PC-3 (cell line): ENCODE measurements around the gene MOK. TPM values are rescaled to one million over a fixed set of nuclear protein-coding genes. Genes with fewer than 3 reads are reported as not detected.
"Not testable (repeated sequence)": the region's sequence is repeated elsewhere in the genome, so short reads cannot be mapped to it uniquely, and the experiment has no call there.

Experiments used
- ATAC-seq: fragments of 200-7000 bp; cut with Tn5 transposase; 2 replicates; pipeline ENCODE4 v1.9.1; 2020; ENCODE audit warnings: mild to moderate bottlenecking, moderate library complexity
- BruUV-seq: library from RNA; stranded (reverse); fragments of 400-500 nt; replicated peaks from 2 replicates; lab custom pipeline; 2021; lab: Mats Ljungman, UMichigan
- CTCF ChIA-PET: fragments of 300-600 bp; sonication (Branson Sonifier 250); formaldehyde crosslinking; loops from one replicate; lab custom pipeline; 2022; ENCODE audit warnings: antibody characterized with exemption; lab: Charles Lee
- POLR2A ChIA-PET: fragments of 300-600 bp; sonication (Branson Sonifier 250); formaldehyde crosslinking; loops from one replicate; lab custom pipeline; 2022; ENCODE audit warnings: antibody characterized with exemption; ENCODE audit not compliant: unreplicated experiment; lab: Charles Lee
- DNase-seq: peaks from one replicate; pipeline ENCODE4 v3.0.0-alpha.2; 2015
- H2AFZ ChIP-seq: fragments of 300-600 bp; sonication (generic); 2 replicates; pipeline ENCODE4 v1.6.0; 2016; ENCODE audit warnings: antibody characterized with exemption, low read length
- H3F3A ChIP-seq: fragments of 300-600 bp; sonication (generic); one replicate; pipeline ENCODE4 v1.6.0; 2017; ENCODE audit warnings: antibody characterized with exemption, low read length, control low read depth, mild to moderate bottlenecking; ENCODE audit not compliant: unreplicated experiment
- H3K27ac ChIP-seq: fragments of 300-600 bp; sonication (generic); 2 replicates; pipeline ENCODE4 v1.5.1; 2016; ENCODE audit warnings: mild to moderate bottlenecking, low read length
- H3K27me3 ChIP-seq: fragments of 300-600 bp; sonication (generic); 2 replicates; pipeline ENCODE4 v1.6.1; 2016; ENCODE audit warnings: low read length, mixed read lengths
- H3K36me3 ChIP-seq: fragments of 300-600 bp; sonication (generic); 2 replicates; pipeline ENCODE4 v1.6.1; 2016; ENCODE audit warnings: low read depth, mixed run types, low read length, mixed read lengths
- H3K4me1 ChIP-seq: fragments of 300-600 bp; sonication (generic); 2 replicates; pipeline ENCODE4 v1.5.1; 2016; ENCODE audit warnings: low read length; ENCODE audit not compliant: insufficient read depth
- H3K4me2 ChIP-seq: fragments of 300-600 bp; sonication (generic); 2 replicates; pipeline ENCODE4 v1.6.0; 2016; ENCODE audit warnings: low read length
- H3K4me3 ChIP-seq: fragments of 300-600 bp; sonication (generic); 2 replicates; pipeline ENCODE4 v1.5.1; 2016; ENCODE audit warnings: mild to moderate bottlenecking, low read length, mixed read lengths
- H3K79me2 ChIP-seq: fragments of 300-600 bp; sonication (generic); 2 replicates; pipeline ENCODE4 v1.6.1; 2017; ENCODE audit warnings: low read length, mixed read lengths
- H3K9ac ChIP-seq: fragments of 300-600 bp; sonication (generic); 2 replicates; pipeline ENCODE4 v1.6.0; 2016; ENCODE audit warnings: mild to moderate bottlenecking, low read length
- H3K9me2 ChIP-seq: fragments of 300-600 bp; sonication (generic); replicated peaks from 2 replicates; pipeline ENCODE4 v1.6.1; 2016; ENCODE audit warnings: mixed run types, low read length, mixed read lengths
- H3K9me3 ChIP-seq: fragments of 300-600 bp; sonication (generic); 2 replicates; pipeline ENCODE4 v1.6.1; 2016; ENCODE audit warnings: low read length, mixed read lengths
- H4K20me1 ChIP-seq: fragments of 300-600 bp; sonication (generic); 2 replicates; pipeline ENCODE4 v1.6.1; 2016; ENCODE audit warnings: low read length, mixed read lengths
- CTCF ChIP-seq: fragments of 300-600 bp; sonication (generic); conservative IDR thresholded peaks from 2 replicates; pipeline ENCODE4 v1.5.1; 2017; ENCODE audit warnings: antibody characterized with exemption, low read depth, mild to moderate bottlenecking, low read length
- EZH2 ChIP-seq: fragments of 300-600 bp; sonication (generic); IDR thresholded peaks from one replicate; pipeline ENCODE4 v1.6.1; 2017; ENCODE audit warnings: antibody characterized with exemption, mild to moderate bottlenecking, low read length; ENCODE audit not compliant: unreplicated experiment
- EZH2phosphoT487 ChIP-seq: fragments of 300-600 bp; sonication (generic); IDR thresholded peaks from 2 replicates; pipeline ENCODE4 v1.6.1; 2018; ENCODE audit warnings: mild to moderate bottlenecking, antibody characterized with exemption, low read length, borderline replicate concordance
- intact Hi-C: fragments of 100-400 bp; cut with micrococcal nuclease; formaldehyde crosslinking; loops from 2 replicates; pipeline ENCODE4 v1.9.0; 2023
- total RNA-seq: library from RNA; depleted of rRNA; stranded (reverse); fragments of >200 nt; gene quantifications from 2 replicates; pipeline ENCODE4 v1.2.3, GENCODE V29; 2014

Gene MOK
- total RNA-seq, 1 experiment from 2014 or later, result 108 TPM

GRCh38 chr14:102330806-102331205, 25.8 kb upstream of the MOK start:
- H3K9me2 ChIP-seq, result no peaks in the 10 kb centered on the region
- intact Hi-C loops, result no loop called here
- ChIA-PET CTCF (no interaction called here), POLR2A (no interaction called here)
- H3K9ac ChIP-seq, result no peak overlapping the region
- TF ChIP-seq EZH2phosphoT487 (no peak), EZH2 (no peak), CTCF (no peak)
- H3K4me1 ChIP-seq, result no peaks in the 10 kb centered on the region
- no peak for DNase-seq
- no peaks in the 10 kb centered on the region for H4K20me1 ChIP-seq
- ATAC-seq, result no peak
- no peaks in the 10 kb centered on the region for H3K79me2 ChIP-seq
- no peak overlapping the region for H3K27ac ChIP-seq
- no TSS peak for BruUV-seq
- H3F3A ChIP-seq, result no peaks in the 10 kb centered on the region
- no peaks in the 10 kb centered on the region for H3K9me3 ChIP-seq
- H3K4me2 ChIP-seq, result no peak overlapping the region
- no peaks in the 10 kb centered on the region for H3K27me3 ChIP-seq
- H3K36me3 ChIP-seq, result peaks cover 13% of the 10 kb centered on the region; the same call in 1 of the 2 replicates
- no peak overlapping the region for H2AFZ ChIP-seq
- H3K4me3 ChIP-seq, result no peak overlapping the region

GRCh38 chr14:102329381-102329780, 24.4 kb upstream of the MOK start:
- H3K4me3 ChIP-seq, H3K27me3 ChIP-seq, POLR2A ChIA-PET, H3K9me2 ChIP-seq, H3K9ac ChIP-seq, BruUV-seq, intact Hi-C loops, H3K9me3 ChIP-seq, ATAC-seq, H4K20me1 ChIP-seq, H3K27ac ChIP-seq, H3K4me2 ChIP-seq, H3F3A ChIP-seq, H3K4me1 ChIP-seq, DNase-seq, CTCF ChIA-PET, H2AFZ ChIP-seq, H3K79me2 ChIP-seq: not testable (repeated sequence)
- peaks cover 12% of the 10 kb centered on the region; the same call in 1 of the 2 replicates for H3K36me3 ChIP-seq

GRCh38 chr14:102326583-102326982, 21.6 kb upstream of the MOK start:
- ChIA-PET CTCF (no interaction called here), POLR2A (no interaction called here)
- TF ChIP-seq EZH2phosphoT487 (no peak), EZH2 (no peak), CTCF (no peak)
- Histone ChIP-seq H3K9me3 (no peaks in the 10 kb centered on the region), H3F3A (no peaks in the 10 kb centered on the region), H3K36me3 (peaks cover 9% of the 10 kb centered on the region; the same call in 1 of the 2 replicates), H3K4me3 (no peak overlapping the region), H3K9me2 (no peaks in the 10 kb centered on the region), H3K79me2 (no peaks in the 10 kb centered on the region), H3K27me3 (no peaks in the 10 kb centered on the region), H3K4me2 (no peak overlapping the region), H2AFZ (no peak overlapping the region), H3K9ac (no peak overlapping the region), H3K27ac (no peak overlapping the region), H3K4me1 (no peaks in the 10 kb centered on the region), H4K20me1 (no peaks in the 10 kb centered on the region)
- no peak for ATAC-seq
- no TSS peak for BruUV-seq
- no peak for DNase-seq
- intact Hi-C loops, result no loop called here
